Smooth muscle cell (in vitro differentiated cells): ENCODE measurements around the gene RPL3. TPM values are rescaled to one million over a fixed set of nuclear protein-coding genes. Genes with fewer than 3 reads are reported as not detected.

Source experiments
- DNase-seq: peaks from one replicate; lab custom pipeline; 2025; ENCODE audit not compliant: unreplicated experiment; lab: John Stamatoyannopoulos, UW
- H2AFZ ChIP-seq: fragments of 200-600 bp; sonication (generic); 2 replicates; pipeline ENCODE4 v1.6.0; 2016; ENCODE audit warnings: antibody characterized with exemption, low read depth, mild to moderate bottlenecking
- H3F3A ChIP-seq: fragments of 200-600 bp; sonication (generic); 2 replicates; pipeline ENCODE4 v1.6.0; 2017; ENCODE audit warnings: antibody characterized with exemption, low read depth
- H3K27ac ChIP-seq: fragments of 200-600 bp; sonication (generic); 2 replicates; pipeline ENCODE4 v1.5.1; 2016; ENCODE audit warnings: low read depth, mild to moderate bottlenecking
- H3K27me3 ChIP-seq: fragments of 200-600 bp; sonication (generic); 2 replicates; pipeline ENCODE4 v1.6.1; 2016; ENCODE audit warnings: low read depth, mild to moderate bottlenecking
- H3K36me3 ChIP-seq: fragments of 200-600 bp; sonication (generic); 2 replicates; pipeline ENCODE4 v1.5.1; 2016; ENCODE audit warnings: low read depth
- H3K4me1 ChIP-seq: fragments of 200-600 bp; sonication (generic); 2 replicates; pipeline ENCODE4 v1.5.1; 2016; ENCODE audit warnings: low read depth
- H3K4me2 ChIP-seq: fragments of 200-600 bp; sonication (generic); 2 replicates; pipeline ENCODE4 v1.6.0; 2016; ENCODE audit warnings: mild to moderate bottlenecking
- H3K4me3 ChIP-seq: fragments of 200-600 bp; sonication (generic); 2 replicates; pipeline ENCODE4 v1.5.1; 2016; ENCODE audit warnings: mild to moderate bottlenecking
- H3K79me2 ChIP-seq: fragments of 200-600 bp; sonication (generic); 2 replicates; pipeline ENCODE4 v1.6.0; 2016; ENCODE audit warnings: low read depth, mild to moderate bottlenecking
- H3K9ac ChIP-seq: fragments of 200-600 bp; sonication (generic); 2 replicates; pipeline ENCODE4 v1.6.0; 2016; ENCODE audit warnings: low read depth
- H3K9me3 ChIP-seq: fragments of 200-600 bp; sonication (generic); replicated peaks from 2 replicates; pipeline ENCODE4 v1.5.1; 2016; ENCODE audit warnings: low read depth
- H4K20me1 ChIP-seq: fragments of 200-600 bp; sonication (generic); 2 replicates; pipeline ENCODE4 v1.6.0; 2016; ENCODE audit warnings: low read depth
- CTCF ChIP-seq: fragments of 200-600 bp; sonication (generic); IDR thresholded peaks from 2 replicates; pipeline ENCODE4 v1.5.1; 2017; ENCODE audit warnings: borderline replicate concordance, mild to moderate bottlenecking, antibody characterized with exemption; ENCODE audit not compliant: insufficient read depth, poor library complexity, severe bottlenecking
- WGBS: methylation state at CpG from one replicate; pipeline ENCODE4 v1.1.7; 2016; ENCODE audit warnings: low lambda C conversion rate; 5-methylcytosine and 5-hydroxymethylcytosine counted together
- polyA plus RNA-seq: library from polyadenylated mRNA; unstranded; fragments of >200 nt; fragmentation: Nextera tagmentation; extraction: Ambion mirVana; gene quantifications from 2 replicates; pipeline ENCODE4 v1.2.1, GENCODE V29; 2016
- total RNA-seq: library from RNA; depleted of rRNA; stranded (reverse); fragments of >200 nt; gene quantifications from 2 replicates; pipeline ENCODE4 v1.2.3, GENCODE V29; 2014

RPL3 gene
- total and polyA plus RNA-seq, 2 experiments from 2014 or later: 717 to 1,022 TPM

- no peak overlapping the region for H3K27ac ChIP-seq
- no peak overlapping the region for H3K9ac ChIP-seq
- no peak overlapping the region for H3K4me2 ChIP-seq
- no peak for TF ChIP-seq CTCF
- H3K36me3 ChIP-seq: no peaks in the 10 kb centered on the region
- no peak overlapping the region for H3K4me3 ChIP-seq
- H3K27me3 ChIP-seq: no peaks in the 10 kb centered on the region
- H3F3A ChIP-seq: no peaks in the 10 kb centered on the region
- no peaks in the 10 kb centered on the region for H3K79me2 ChIP-seq
- WGBS: 83% methylated on average over 9 of the region's 9 CpGs
- H4K20me1 ChIP-seq: peaks cover 31% of the 10 kb centered on the region
- H3K4me1 ChIP-seq: no peaks in the 10 kb centered on the region
- no peak overlapping the region for H2AFZ ChIP-seq
- no peak for DNase-seq
- no peaks in the 10 kb centered on the region for H3K9me3 ChIP-seq
Measured at GRCh38 chr22:39367035-39367434, 47.6 kb upstream of the RPL3 start.

- peaks cover 31% of the 10 kb centered on the region for H4K20me1 ChIP-seq
- no peaks in the 10 kb centered on the region for H3K27me3 ChIP-seq
- 96% methylated on average over 3 of the region's 3 CpGs for WGBS
- H3K9ac ChIP-seq: no peak overlapping the region
- DNase-seq: no peak
- H3K4me2 ChIP-seq: no peak overlapping the region
- no peaks in the 10 kb centered on the region for H3K36me3 ChIP-seq
- H2AFZ ChIP-seq: no peak overlapping the region
- H3F3A ChIP-seq: no peaks in the 10 kb centered on the region
- H3K4me1 ChIP-seq: no peaks in the 10 kb centered on the region
- no peak for TF ChIP-seq CTCF
- H3K79me2 ChIP-seq: no peaks in the 10 kb centered on the region
- no peak overlapping the region for H3K4me3 ChIP-seq
- no peaks in the 10 kb centered on the region for H3K9me3 ChIP-seq
- H3K27ac ChIP-seq: no peak overlapping the region
Measured at GRCh38 chr22:39365492-39365780, 46.0 kb upstream of the RPL3 start.

- H3K4me1 ChIP-seq: no peaks in the 10 kb centered on the region
- no peaks in the 10 kb centered on the region for H3K79me2 ChIP-seq
- 75% methylated on average over 11 of the region's 11 CpGs for WGBS
- H3K9ac ChIP-seq: no peak overlapping the region
- H3F3A ChIP-seq: no peaks in the 10 kb centered on the region
- H3K27me3 ChIP-seq: no peaks in the 10 kb centered on the region
- no peaks in the 10 kb centered on the region for H3K9me3 ChIP-seq
- peaks cover 31% of the 10 kb centered on the region for H4K20me1 ChIP-seq
- H3K4me2 ChIP-seq: no peak overlapping the region
- no peaks in the 10 kb centered on the region for H3K36me3 ChIP-seq
- no peak for DNase-seq
- no peak overlapping the region for H2AFZ ChIP-seq
- H3K4me3 ChIP-seq: no peak overlapping the region
- peak; percentile 11 for TF ChIP-seq CTCF
- no peak overlapping the region for H3K27ac ChIP-seq
Measured at GRCh38 chr22:39364714-39365491, 45.5 kb upstream of the RPL3 start.
